ENCODE measurements around the gene TNFSF15. TPM values are rescaled to one million over a fixed set of nuclear protein-coding genes. Genes with fewer than 3 reads are reported as not detected.
"Not testable (repeated sequence)": the region's sequence is repeated elsewhere in the genome, so short reads cannot be mapped to it uniquely, and the experiment has no call there.

The TNFSF15 gene
- total RNA-seq, 4 donors from 2014 or later: 0.16 to 1.4 (median 0.40) TPM

DNA sequence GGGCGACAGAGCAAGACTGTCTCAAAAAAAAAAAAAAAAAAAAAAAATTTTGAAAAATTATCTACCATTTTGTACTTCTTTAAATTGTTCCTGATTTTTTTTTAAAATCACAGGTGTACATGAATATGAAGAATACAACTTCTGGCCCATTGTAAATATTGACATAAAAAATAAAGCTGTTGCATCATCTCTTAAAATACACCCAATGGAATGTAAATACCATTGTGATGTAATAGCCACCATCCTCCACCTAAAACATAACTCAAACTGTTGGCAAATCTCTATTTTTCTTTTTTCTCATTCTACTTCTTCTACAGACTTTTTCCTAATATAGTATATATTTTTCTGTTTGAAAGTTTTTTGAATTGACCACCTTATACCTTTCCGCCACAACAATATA lies 62.9 kb downstream of the TNFSF15 start:
- WGBS: 95% methylated on average over 2 of the region's 2 CpGs
- Histone ChIP-seq H3K27me3 (no peaks in the 10 kb centered on the region), H3K36me3 (no peaks in the 10 kb centered on the region), H3K4me1 (peaks cover 15% of the 10 kb centered on the region), H3K4me3 (no peak overlapping the region), H3K27ac (no peak overlapping the region), H3K9me3 (no peaks in the 10 kb centered on the region)
- no peak for DNase-seq (ENCODE audit: low spot score in 2 of 2)
- TF ChIP-seq POLR2A (IDR thresholded peaks at IDR 0.05) (no peak), EP300 (IDR thresholded peaks at IDR 0.05) (no peak), POLR2AphosphoS5 (IDR thresholded peaks at IDR 0.05) (no peak)
- TF ChIP-seq, protein P1, sequence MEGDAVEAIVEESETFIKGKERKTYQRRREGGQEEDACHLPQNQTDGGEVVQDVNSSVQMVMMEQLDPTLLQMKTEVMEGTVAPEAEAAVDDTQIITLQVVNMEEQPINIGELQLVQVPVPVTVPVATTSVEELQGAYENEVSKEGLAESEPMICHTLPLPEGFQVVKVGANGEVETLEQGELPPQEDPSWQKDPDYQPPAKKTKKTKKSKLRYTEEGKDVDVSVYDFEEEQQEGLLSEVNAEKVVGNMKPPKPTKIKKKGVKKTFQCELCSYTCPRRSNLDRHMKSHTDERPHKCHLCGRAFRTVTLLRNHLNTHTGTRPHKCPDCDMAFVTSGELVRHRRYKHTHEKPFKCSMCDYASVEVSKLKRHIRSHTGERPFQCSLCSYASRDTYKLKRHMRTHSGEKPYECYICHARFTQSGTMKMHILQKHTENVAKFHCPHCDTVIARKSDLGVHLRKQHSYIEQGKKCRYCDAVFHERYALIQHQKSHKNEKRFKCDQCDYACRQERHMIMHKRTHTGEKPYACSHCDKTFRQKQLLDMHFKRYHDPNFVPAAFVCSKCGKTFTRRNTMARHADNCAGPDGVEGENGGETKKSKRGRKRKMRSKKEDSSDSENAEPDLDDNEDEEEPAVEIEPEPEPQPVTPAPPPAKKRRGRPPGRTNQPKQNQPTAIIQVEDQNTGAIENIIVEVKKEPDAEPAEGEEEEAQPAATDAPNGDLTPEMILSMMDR (IDR thresholded peaks at IDR 0.05): no peak

- not testable (repeated sequence) for H3K9me3 ChIP-seq; H3K27me3 ChIP-seq; DNase-seq (ENCODE audit: low spot score in 2 of 2); H3K4me3 ChIP-seq; H3K27ac ChIP-seq; H3K36me3 ChIP-seq
- peaks cover 15% of the 10 kb centered on the region for H3K4me1 ChIP-seq
- WGBS: 92% methylated on average over 1 of the region's 1 CpG
Measured at GRCh38 chr9:114741521-114741920, 64.3 kb downstream of the TNFSF15 start.

DNA sequence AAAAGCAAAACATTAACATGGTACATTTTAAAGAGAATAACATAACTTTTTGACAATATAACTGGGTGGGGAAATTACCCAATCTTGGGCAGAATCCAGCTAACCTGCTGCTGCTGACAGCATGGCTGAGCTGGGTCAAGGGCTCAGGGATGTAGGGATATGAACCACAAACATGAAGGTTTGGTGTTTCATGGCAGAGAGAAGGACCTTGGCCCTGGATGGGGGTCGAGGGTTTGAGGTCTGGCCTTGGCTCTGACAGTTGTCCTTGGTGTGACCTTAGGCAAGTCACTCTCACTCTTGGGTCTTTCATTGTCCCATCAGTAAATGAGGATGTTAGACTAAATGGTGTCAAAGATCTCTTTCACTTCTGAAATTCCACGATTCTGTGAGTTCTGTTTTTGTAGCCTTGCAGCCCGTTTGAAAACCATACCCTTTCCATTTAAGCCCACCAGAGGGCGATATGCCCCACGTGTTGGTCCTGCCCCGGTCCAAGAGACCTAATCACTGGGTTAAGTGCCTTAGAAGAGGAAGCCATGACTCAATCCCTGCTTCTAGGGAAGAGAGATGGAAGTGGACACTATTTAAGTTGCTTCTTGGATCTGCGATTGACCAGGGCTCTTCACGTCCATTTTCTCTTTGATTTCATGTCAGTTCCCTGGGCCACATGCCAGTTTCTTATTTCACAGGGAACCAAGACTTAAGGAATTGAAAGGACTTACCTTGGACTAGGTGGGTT lies 67.1 kb downstream of the TNFSF15 start:
- Histone ChIP-seq H3K9me3 (no peaks in the 10 kb centered on the region), H3K27ac (no peak overlapping the region), H3K4me1 (peaks cover 2% of the 10 kb centered on the region), H3K36me3 (no peaks in the 10 kb centered on the region), H3K4me3 (no peak overlapping the region), H3K27me3 (peaks cover 3% of the 10 kb centered on the region)
- WGBS: 27% methylated on average over 8 of the region's 8 CpGs
- DNase-seq (ENCODE audit: low spot score in 2 of 2): peak in 1 of 2 donors; percentile 72
- no peak for TF ChIP-seq EP300 (IDR thresholded peaks at IDR 0.05)
- TF ChIP-seq, protein P1 (IDR thresholded peaks at IDR 0.05): peak; percentile 72 to 73
- TF ChIP-seq POLR2AphosphoS5 (IDR thresholded peaks at IDR 0.05): no peak

DNA sequence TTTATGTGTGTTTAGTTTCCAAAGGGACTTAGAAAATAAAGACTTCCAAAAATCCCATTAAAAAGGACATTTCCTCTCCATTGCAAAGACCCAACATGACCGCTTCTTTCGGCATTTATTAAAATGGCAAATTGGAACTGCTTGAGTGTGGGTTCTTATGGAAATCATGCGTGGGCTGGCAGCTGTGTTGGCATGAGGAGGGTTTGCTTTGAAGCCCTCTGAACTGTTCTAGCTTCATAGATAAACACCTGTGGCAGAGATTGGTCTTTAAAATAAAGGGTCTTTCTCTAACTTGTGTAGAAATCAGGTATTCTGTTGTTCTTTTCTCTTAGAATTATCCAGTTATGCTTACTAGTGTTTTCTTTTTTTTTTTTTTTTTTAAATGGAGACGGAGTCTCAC lies 68.0 kb downstream of the TNFSF15 start:
- Histone ChIP-seq H3K9me3 (no peaks in the 10 kb centered on the region), H3K4me1 (peaks cover 2% of the 10 kb centered on the region), H3K4me3 (no peak overlapping the region), H3K27ac (no peak overlapping the region), H3K27me3 (peaks cover 3% of the 10 kb centered on the region), H3K36me3 (no peaks in the 10 kb centered on the region)
- DNase-seq (ENCODE audit: low spot score in 2 of 2): no peak
- no peak for TF ChIP-seq POLR2AphosphoS5 (IDR thresholded peaks at IDR 0.05)
- TF ChIP-seq, protein P1 (IDR thresholded peaks at IDR 0.05): no peak
- no peak for TF ChIP-seq POLR2A (IDR thresholded peaks at IDR 0.05)
- TF ChIP-seq EP300 (IDR thresholded peaks at IDR 0.05): no peak
- WGBS: 96% methylated on average over 4 of the region's 4 CpGs

GRCh38 chr9:114737118-114737517 lies 68.7 kb downstream of the TNFSF15 start:
- Histone ChIP-seq H3K27me3 (peaks cover 3% of the 10 kb centered on the region), H3K4me3 (no peak overlapping the region), H3K36me3 (no peaks in the 10 kb centered on the region), H3K4me1 (peaks cover 2% of the 10 kb centered on the region), H3K27ac (no peak overlapping the region), H3K9me3 (no peaks in the 10 kb centered on the region)
- WGBS: 92% methylated on average over 3 of the region's 3 CpGs
- TF ChIP-seq POLR2A (IDR thresholded peaks at IDR 0.05) (no peak), EP300 (IDR thresholded peaks at IDR 0.05) (no peak), POLR2AphosphoS5 (IDR thresholded peaks at IDR 0.05) (no peak)
- TF ChIP-seq, protein P1 (IDR thresholded peaks at IDR 0.05): no peak
- DNase-seq (ENCODE audit: low spot score in 2 of 2): no peak

DNA sequence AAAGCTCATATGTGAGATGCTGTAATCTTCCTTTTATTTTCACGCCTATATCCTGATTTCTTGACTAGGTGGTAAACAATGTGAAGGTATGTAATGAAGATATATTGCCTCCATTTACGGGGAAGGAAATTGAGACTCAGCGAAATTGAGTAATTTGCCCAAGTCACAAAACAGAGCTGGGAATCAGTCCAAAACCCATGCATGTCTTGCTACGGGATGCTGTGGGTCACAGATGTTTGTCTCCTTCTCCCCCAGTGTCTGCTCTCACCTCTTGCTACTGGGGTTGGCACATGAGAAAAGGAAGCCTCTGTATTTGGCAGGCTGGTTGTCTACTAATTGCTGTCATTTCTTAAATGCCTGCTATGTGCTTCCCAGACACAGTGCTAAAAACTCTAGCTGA lies 70.1 kb downstream of the TNFSF15 start:
- Histone ChIP-seq H3K9me3 (no peaks in the 10 kb centered on the region), H3K36me3 (no peaks in the 10 kb centered on the region), H3K4me3 (no peak overlapping the region), H3K27me3 (peaks cover 3% of the 10 kb centered on the region), H3K27ac (no peak overlapping the region), H3K4me1 (peaks cover 2% of the 10 kb centered on the region)
- 37% methylated on average over 4 of the region's 4 CpGs for WGBS
- DNase-seq (ENCODE audit: low spot score in 2 of 2): no peak
- TF ChIP-seq, protein P1 (IDR thresholded peaks at IDR 0.05): no peak
- no peak for TF ChIP-seq POLR2A (IDR thresholded peaks at IDR 0.05)
- no peak for TF ChIP-seq EP300 (IDR thresholded peaks at IDR 0.05)
- no peak for TF ChIP-seq POLR2AphosphoS5 (IDR thresholded peaks at IDR 0.05)

DNA sequence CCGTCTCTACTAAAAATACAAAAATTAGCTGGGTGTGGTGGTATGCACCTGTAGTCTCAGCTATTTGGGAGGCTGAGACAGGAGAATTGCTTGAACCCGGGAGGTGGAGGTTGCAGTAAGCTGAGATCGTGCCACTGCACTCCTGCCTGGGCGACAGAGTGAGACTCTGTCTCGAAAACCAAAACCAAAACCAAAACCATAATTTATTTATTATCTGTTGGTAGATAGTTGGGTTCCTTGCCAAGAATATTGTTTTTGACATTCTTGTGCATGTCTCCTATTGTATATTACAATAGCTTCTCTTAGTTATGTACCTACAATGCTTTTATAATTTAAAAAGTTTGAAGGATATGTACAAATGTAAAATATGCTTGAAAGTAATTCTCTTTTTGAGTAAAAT lies 70.7 kb downstream of the TNFSF15 start:
- H3K27ac ChIP-seq: not testable (repeated sequence)

More for the DNA sequence above, 70.7 kb downstream of the TNFSF15 start:
- WGBS: 71% methylated on average over 5 of the region's 5 CpGs
- H3K27me3 ChIP-seq; DNase-seq (ENCODE audit: low spot score in 2 of 2); H3K4me3 ChIP-seq; H3K36me3 ChIP-seq; H3K4me1 ChIP-seq; H3K9me3 ChIP-seq: not testable (repeated sequence)
